CD4-positive, CD25-positive, alpha-beta regulatory T cell (primary cell): ENCODE data around the gene RNF157. TPM values are rescaled to one million over a fixed set of nuclear protein-coding genes. Genes with fewer than 3 reads are reported as not detected.
"Not testable (repeated sequence)": the region's sequence is repeated elsewhere in the genome, so short reads cannot be mapped to it uniquely, and the experiment has no call there.

Experiments used
- ATAC-seq, 2 donors: fragments of 150-1000 bp; cut with Tn5 transposase; one replicate each; pipeline ENCODE4 v1.10.0; 2021; ENCODE audit warnings: low read depth in 2 of 2, moderate number of reproducible peaks in 2 of 2, moderate library complexity in 1 of 2
- DNase-seq, 3 donors: peaks; one replicate each; pipeline versions ENCODE4 v3.0.0 to v3.0.0-alpha.2; 2012 to 2022; ENCODE audit warnings: mixed read lengths in 1 of 3
- H3K27ac ChIP-seq: one replicate; pipeline ENCODE4 v1.7.0; 2013; ENCODE audit warnings: mild to moderate bottlenecking, low read length; ENCODE audit not compliant: insufficient read depth, poor library complexity, severe bottlenecking
- H3K27me3 ChIP-seq: one replicate; pipeline ENCODE4 v1.7.0; 2013; ENCODE audit warnings: low read length; ENCODE audit not compliant: control insufficient read depth, insufficient read depth
- H3K36me3 ChIP-seq: one replicate; pipeline ENCODE4 v1.7.0; 2013; ENCODE audit warnings: mild to moderate bottlenecking, low read length, moderate library complexity; ENCODE audit not compliant: control insufficient read depth, insufficient read depth
- H3K4me1 ChIP-seq: 2 replicates; pipeline ENCODE4 v1.7.0; 2013; ENCODE audit warnings: mild to moderate bottlenecking, low read length; ENCODE audit not compliant: insufficient read depth, control insufficient read depth, poor library complexity, severe bottlenecking
- H3K4me3 ChIP-seq: one replicate; pipeline ENCODE4 v1.7.0; 2013; ENCODE audit warnings: low read depth, mild to moderate bottlenecking, low read length, moderate library complexity
- H3K9me3 ChIP-seq, 2 experiments: 1 replicate in 1 of 2; 2 replicates in 1 of 2; pipeline ENCODE4 v1.7.0; 2013; ENCODE audit warnings: low read length in 2 of 2, mild to moderate bottlenecking in 1 of 2, moderate library complexity in 1 of 2; ENCODE audit not compliant: control insufficient read depth in 2 of 2
- H3K27ac Mint-ChIP-seq, 3 donors: one replicate each; pipeline ENCODE4 v1.8.0; 2020 to 2022; ENCODE audit warnings: mild to moderate bottlenecking in 3 of 3, mixed read lengths in 3 of 3, moderate library complexity in 2 of 3
- H3K27me3 Mint-ChIP-seq: one replicate; pipeline ENCODE4 v1.8.0; 2022; ENCODE audit warnings: mild to moderate bottlenecking, mixed read lengths
- H3K36me3 Mint-ChIP-seq: one replicate; pipeline ENCODE4 v1.8.0; 2020; ENCODE audit warnings: mixed read lengths
- H3K4me1 Mint-ChIP-seq, 4 donors: one replicate each; pipeline ENCODE4 v1.8.0; 2020 to 2022; ENCODE audit warnings: mixed read lengths in 4 of 4, mild to moderate bottlenecking in 1 of 4
- H3K4me3 Mint-ChIP-seq, 4 donors: one replicate each; pipeline ENCODE4 v1.8.0; 2020 to 2022; ENCODE audit warnings: mild to moderate bottlenecking in 4 of 4, mixed read lengths in 4 of 4, moderate library complexity in 3 of 4
- H3K9me3 Mint-ChIP-seq, 7 donors: one replicate each; pipeline ENCODE4 v1.8.0; 2020 to 2022; ENCODE audit warnings: mixed read lengths in 7 of 7, mild to moderate bottlenecking in 3 of 7, moderate library complexity in 2 of 7
- polyA plus RNA-seq, 4 donors: library from polyadenylated mRNA; unstranded; fragments of 300-500 nt; fragmentation: Illumina TruSeq; gene quantifications; one replicate each; pipeline ENCODE4 v1.2.3, GENCODE V29; 2021
- total RNA-seq: library from RNA; stranded (reverse); gene quantifications from one replicate; pipeline ENCODE4 v1.2.3, GENCODE V29; 2022

The RNF157 gene
- total and polyA plus RNA-seq, 5 donors from 2014 or later: 3.3 to 17.7 (median 5.1) TPM

GRCh38 chr17:76208120-76208519 is 32.2 kb downstream of the RNF157 start:
- H3K9me3 Mint-ChIP-seq: peaks cover 0 to 1% (median 0%) of the 10 kb centered on the region in 7 donors
- peaks cover 23% of the 10 kb centered on the region for H3K4me1 ChIP-seq
- peaks cover 26% of the 10 kb centered on the region for H3K36me3 Mint-ChIP-seq
- peak overlapping the region; percentile 62 to 76 (median 74) for H3K27ac Mint-ChIP-seq
- no peaks in the 10 kb centered on the region for H3K27me3 Mint-ChIP-seq
- ATAC-seq (peak; percentile 52), DNase-seq (peak in 1 of 3 donors; percentile 77)
- H3K36me3 ChIP-seq: no peaks in the 10 kb centered on the region
- no peak overlapping the region for H3K27ac ChIP-seq
- H3K27me3 ChIP-seq: no peaks in the 10 kb centered on the region
- H3K4me3 Mint-ChIP-seq: peak overlapping the region in 1 of 4 donors; percentile 70
- peak overlapping the region; percentile 53 for H3K4me3 ChIP-seq
- H3K9me3 ChIP-seq: no peaks in the 10 kb centered on the region
- H3K4me1 Mint-ChIP-seq: peaks cover 13 to 51% (median 35%) of the 10 kb centered on the region in 4 donors

- peaks cover 14 to 53% (median 33%) of the 10 kb centered on the region in 4 donors for H3K4me1 Mint-ChIP-seq
- H3K9me3 ChIP-seq: no peaks in the 10 kb centered on the region
- H3K4me3 ChIP-seq: peak overlapping the region; percentile 32
- peak in 1 of 2 donors; percentile 40 for ATAC-seq
- DNase-seq: peak in 1 of 3 donors; percentile 27
- H3K36me3 Mint-ChIP-seq: peaks cover 26% of the 10 kb centered on the region
- peaks cover 23% of the 10 kb centered on the region for H3K4me1 ChIP-seq
- H3K27ac Mint-ChIP-seq: peak overlapping the region; percentile 62 to 76 (median 74)
- no peak overlapping the region for H3K27ac ChIP-seq
- H3K27me3 ChIP-seq: no peaks in the 10 kb centered on the region
- no peaks in the 10 kb centered on the region for H3K27me3 Mint-ChIP-seq
- H3K4me3 Mint-ChIP-seq: peak overlapping the region in 2 of 4 donors; percentile 3 to 70
- H3K36me3 ChIP-seq: no peaks in the 10 kb centered on the region
- H3K9me3 Mint-ChIP-seq: peaks cover 0 to 1% (median 0%) of the 10 kb centered on the region in 7 donors
Observed at GRCh38 chr17:76207275-76208059, 32.8 kb downstream of the RNF157 start.

GRCh38 chr17:76205542-76206144 is 34.6 kb downstream of the RNF157 start:
- H3K4me1 ChIP-seq: peaks cover 30% of the 10 kb centered on the region
- not testable (repeated sequence) for H3K4me3 Mint-ChIP-seq, H3K27me3 ChIP-seq, H3K27ac ChIP-seq, H3K27me3 Mint-ChIP-seq, H3K9me3 Mint-ChIP-seq, H3K36me3 ChIP-seq, H3K9me3 ChIP-seq, ATAC-seq, DNase-seq, H3K4me3 ChIP-seq
- peak overlapping the region in 2 of 3 donors; percentile 35 to 63 for H3K27ac Mint-ChIP-seq
- peaks cover 23% of the 10 kb centered on the region for H3K36me3 Mint-ChIP-seq
- H3K4me1 Mint-ChIP-seq: peaks cover 23 to 55% (median 36%) of the 10 kb centered on the region in 4 donors

GRCh38 chr17:76204277-76204676 is 36.0 kb downstream of the RNF157 start:
- Mint-ChIP-seq H3K4me1 (peaks cover 33 to 64% (median 45%) of the 10 kb centered on the region in 4 donors), H3K27me3 (peaks cover 2% of the 10 kb centered on the region), H3K9me3 (no peaks in the 10 kb centered on the region), H3K36me3 (peaks cover 23% of the 10 kb centered on the region), H3K4me3 (no peak overlapping the region), H3K27ac (peak overlapping the region in 2 of 3 donors; percentile 84 to 90)
- H3K9me3 ChIP-seq: no peaks in the 10 kb centered on the region
- H3K27ac ChIP-seq: no peak overlapping the region
- H3K27me3 ChIP-seq: no peaks in the 10 kb centered on the region
- H3K4me3 ChIP-seq: no peak overlapping the region
- H3K36me3 ChIP-seq: no peaks in the 10 kb centered on the region
- peaks cover 43% of the 10 kb centered on the region for H3K4me1 ChIP-seq
- ATAC-seq (no peak), DNase-seq (no peak)

GRCh38 chr17:76200354-76200753 is 39.9 kb downstream of the RNF157 start:
- H3K36me3 ChIP-seq: no peaks in the 10 kb centered on the region
- H3K4me1 Mint-ChIP-seq: peaks cover 43 to 73% (median 49%) of the 10 kb centered on the region in 4 donors
- peaks cover 4% of the 10 kb centered on the region for H3K27me3 Mint-ChIP-seq
- H3K9me3 ChIP-seq: no peaks in the 10 kb centered on the region
- peak overlapping the region in 3 of 4 donors; percentile 45 to 88 (median 62) for H3K4me3 Mint-ChIP-seq
- H3K4me1 ChIP-seq: peaks cover 55% of the 10 kb centered on the region
- peak overlapping the region; percentile 79 for H3K27ac ChIP-seq
- H3K4me3 ChIP-seq: no peak overlapping the region
- peak overlapping the region; percentile 88 to 99 (median 95) for H3K27ac Mint-ChIP-seq
- no peaks in the 10 kb centered on the region for H3K9me3 Mint-ChIP-seq
- DNase-seq: no peak
- H3K27me3 ChIP-seq: no peaks in the 10 kb centered on the region
- H3K36me3 Mint-ChIP-seq: peaks cover 22% of the 10 kb centered on the region
- ATAC-seq: no peak

GRCh38 chr17:76199469-76199868 is 40.8 kb downstream of the RNF157 start:
- ATAC-seq: peak; percentile 98 to 99
- H3K36me3 ChIP-seq: no peaks in the 10 kb centered on the region
- Mint-ChIP-seq H3K4me3 (peak overlapping the region; percentile 52 to 85 (median 80)), H3K27ac (peak overlapping the region; percentile 95 to 99 (median 99)), H3K4me1 (peaks cover 44 to 81% (median 51%) of the 10 kb centered on the region in 4 donors), H3K9me3 (no peaks in the 10 kb centered on the region), H3K27me3 (peaks cover 4% of the 10 kb centered on the region), H3K36me3 (peaks cover 21% of the 10 kb centered on the region)
- H3K27ac ChIP-seq: peak overlapping the region; percentile 79
- no peaks in the 10 kb centered on the region for H3K9me3 ChIP-seq
- peaks cover 56% of the 10 kb centered on the region for H3K4me1 ChIP-seq
- DNase-seq: peak; percentile 67 to 91 (median 85)
- no peaks in the 10 kb centered on the region for H3K27me3 ChIP-seq
- H3K4me3 ChIP-seq: peak overlapping the region; percentile 52

- H3K27me3 ChIP-seq: no peaks in the 10 kb centered on the region
- Mint-ChIP-seq H3K27ac (peak overlapping the region; percentile 95 to 99 (median 99)), H3K9me3 (no peaks in the 10 kb centered on the region), H3K36me3 (peaks cover 13% of the 10 kb centered on the region), H3K4me1 (peaks cover 50 to 83% (median 55%) of the 10 kb centered on the region in 4 donors), H3K4me3 (peak overlapping the region in 3 of 4 donors; percentile 52 to 85 (median 75)), H3K27me3 (peaks cover 4% of the 10 kb centered on the region)
- H3K4me1 ChIP-seq: peaks cover 63% of the 10 kb centered on the region
- DNase-seq (peak in 1 of 3 donors; percentile 38), ATAC-seq (no peak)
- peak overlapping the region; percentile 79 for H3K27ac ChIP-seq
- peak overlapping the region; percentile 52 for H3K4me3 ChIP-seq
- no peaks in the 10 kb centered on the region for H3K36me3 ChIP-seq
- no peaks in the 10 kb centered on the region for H3K9me3 ChIP-seq
Observed at GRCh38 chr17:76198702-76199101, 41.6 kb downstream of the RNF157 start.
